Measurements from ENCODE around the gene ATXN2L.
"Not testable (repeated sequence)": the region's sequence is repeated elsewhere in the genome, so short reads cannot be mapped to it uniquely, and the experiment has no call there.

ATXN2L gene, protein sequence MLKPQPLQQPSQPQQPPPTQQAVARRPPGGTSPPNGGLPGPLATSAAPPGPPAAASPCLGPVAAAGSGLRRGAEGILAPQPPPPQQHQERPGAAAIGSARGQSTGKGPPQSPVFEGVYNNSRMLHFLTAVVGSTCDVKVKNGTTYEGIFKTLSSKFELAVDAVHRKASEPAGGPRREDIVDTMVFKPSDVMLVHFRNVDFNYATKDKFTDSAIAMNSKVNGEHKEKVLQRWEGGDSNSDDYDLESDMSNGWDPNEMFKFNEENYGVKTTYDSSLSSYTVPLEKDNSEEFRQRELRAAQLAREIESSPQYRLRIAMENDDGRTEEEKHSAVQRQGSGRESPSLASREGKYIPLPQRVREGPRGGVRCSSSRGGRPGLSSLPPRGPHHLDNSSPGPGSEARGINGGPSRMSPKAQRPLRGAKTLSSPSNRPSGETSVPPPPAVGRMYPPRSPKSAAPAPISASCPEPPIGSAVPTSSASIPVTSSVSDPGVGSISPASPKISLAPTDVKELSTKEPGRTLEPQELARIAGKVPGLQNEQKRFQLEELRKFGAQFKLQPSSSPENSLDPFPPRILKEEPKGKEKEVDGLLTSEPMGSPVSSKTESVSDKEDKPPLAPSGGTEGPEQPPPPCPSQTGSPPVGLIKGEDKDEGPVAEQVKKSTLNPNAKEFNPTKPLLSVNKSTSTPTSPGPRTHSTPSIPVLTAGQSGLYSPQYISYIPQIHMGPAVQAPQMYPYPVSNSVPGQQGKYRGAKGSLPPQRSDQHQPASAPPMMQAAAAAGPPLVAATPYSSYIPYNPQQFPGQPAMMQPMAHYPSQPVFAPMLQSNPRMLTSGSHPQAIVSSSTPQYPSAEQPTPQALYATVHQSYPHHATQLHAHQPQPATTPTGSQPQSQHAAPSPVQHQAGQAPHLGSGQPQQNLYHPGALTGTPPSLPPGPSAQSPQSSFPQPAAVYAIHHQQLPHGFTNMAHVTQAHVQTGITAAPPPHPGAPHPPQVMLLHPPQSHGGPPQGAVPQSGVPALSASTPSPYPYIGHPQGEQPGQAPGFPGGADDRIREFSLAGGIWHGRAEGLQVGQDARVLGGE

DNA sequence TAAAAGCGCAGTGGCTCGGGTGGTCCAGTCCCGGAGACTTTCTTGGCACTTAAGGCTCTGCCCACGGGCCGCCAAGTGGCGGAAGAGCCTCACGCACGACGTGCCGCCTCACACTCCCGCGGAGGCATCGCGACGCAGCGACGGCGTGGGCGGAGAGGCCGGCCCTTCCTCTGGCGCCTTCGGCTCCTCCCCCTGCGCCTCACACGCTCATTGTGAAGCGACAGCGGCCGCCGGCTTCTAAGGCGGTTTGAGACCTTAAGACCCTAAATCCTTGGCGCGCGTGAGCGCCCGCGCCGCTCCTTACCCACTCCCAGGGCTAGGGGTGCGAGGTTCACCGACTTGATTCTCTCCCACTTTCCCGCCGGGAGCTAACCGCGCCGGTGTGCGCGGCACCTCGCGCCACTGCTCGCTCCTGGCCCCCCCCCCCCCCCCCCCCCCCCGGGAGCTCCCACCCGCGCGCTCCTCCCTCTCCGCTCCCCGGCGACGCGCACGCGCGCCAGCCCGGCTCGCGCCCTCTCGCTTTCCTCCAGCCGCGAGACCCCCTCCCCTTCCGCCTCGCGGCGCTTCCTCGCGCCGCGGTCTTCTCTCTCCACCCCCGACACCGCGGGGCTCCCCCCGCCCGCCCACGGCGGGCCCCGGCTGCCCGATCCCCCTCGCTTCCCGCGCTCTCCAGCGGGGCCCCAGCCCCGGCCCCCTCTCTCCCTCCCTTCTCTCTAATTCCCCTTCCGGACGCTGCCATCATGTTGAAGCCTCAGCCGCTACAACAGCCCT, at the start of gene ATXN2L:
Gene ATXN2L (plus strand): TSS at position 480 of the 771 bp plus-strand sequence. CDS start 261 bp downstream, at position 741.
- DNase-seq (ENCODE audit: low read depth), result peak; percentile 95

- not testable (repeated sequence) for DNase-seq (ENCODE audit: low read depth)
These were observed 41.1 kb upstream of the ATXN2L start for GRCh38 chr16:28781697-28782096.

DNA sequence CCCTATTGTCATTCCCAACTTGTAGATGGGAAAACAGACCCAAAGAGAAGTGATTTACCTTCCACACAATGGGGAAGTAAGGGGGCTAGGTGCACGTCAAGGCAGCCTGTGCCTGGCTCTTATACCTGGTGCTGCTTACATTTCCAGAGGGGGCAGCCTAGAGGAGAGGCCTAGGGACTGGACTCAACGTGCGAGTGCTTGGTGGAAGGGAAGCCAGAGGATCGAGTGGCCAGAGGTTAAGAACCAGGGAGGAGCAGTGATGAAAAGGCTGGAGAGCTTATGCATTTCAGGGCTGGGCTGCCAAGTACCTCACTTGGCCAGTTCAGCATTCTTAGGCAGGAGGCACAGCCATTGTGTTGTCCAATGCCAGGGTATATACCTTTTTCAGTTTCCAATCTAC, 40.4 kb upstream of the ATXN2L start:
- DNase-seq (ENCODE audit: low read depth), result not testable (repeated sequence)

DNA sequence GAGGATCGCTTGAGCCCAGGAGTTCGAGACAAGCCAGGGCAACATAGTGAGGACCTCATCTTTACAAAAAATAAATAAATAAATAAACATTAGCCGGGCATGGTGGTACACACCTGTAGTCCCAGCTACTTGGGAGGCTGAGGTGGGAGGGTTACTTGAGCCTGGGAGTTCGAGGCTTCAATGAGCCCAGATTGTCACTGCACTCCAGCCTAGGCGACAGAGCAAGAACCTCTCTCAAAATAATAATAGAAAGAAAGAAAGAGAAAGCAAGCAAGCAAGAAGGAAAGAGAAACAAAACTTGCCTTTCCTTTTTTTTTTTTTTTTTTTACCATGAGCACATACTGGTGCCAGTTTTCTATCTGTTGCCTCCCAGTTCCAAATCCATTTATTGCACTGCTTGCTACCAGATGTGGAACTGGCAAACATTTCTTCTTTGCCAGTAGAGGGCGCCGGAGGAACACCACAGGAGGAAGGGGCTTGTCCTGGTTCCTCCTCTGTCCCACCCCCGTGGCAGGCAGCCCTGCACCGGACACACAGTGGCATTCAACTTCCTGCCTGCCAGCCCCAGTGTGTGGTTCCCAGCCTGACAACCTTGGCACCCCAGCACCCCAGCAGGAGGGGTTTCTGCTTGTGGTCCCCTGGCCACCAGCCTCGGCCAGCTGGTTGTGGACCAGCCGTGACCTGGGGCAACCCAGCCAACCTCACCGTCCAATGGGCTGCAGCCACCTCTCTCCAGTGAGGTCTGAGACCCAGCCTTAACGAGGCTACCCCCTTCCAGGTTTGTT, 20.4 kb upstream of the ATXN2L start:
- peak; percentile 68 for DNase-seq (ENCODE audit: low read depth)

DNA sequence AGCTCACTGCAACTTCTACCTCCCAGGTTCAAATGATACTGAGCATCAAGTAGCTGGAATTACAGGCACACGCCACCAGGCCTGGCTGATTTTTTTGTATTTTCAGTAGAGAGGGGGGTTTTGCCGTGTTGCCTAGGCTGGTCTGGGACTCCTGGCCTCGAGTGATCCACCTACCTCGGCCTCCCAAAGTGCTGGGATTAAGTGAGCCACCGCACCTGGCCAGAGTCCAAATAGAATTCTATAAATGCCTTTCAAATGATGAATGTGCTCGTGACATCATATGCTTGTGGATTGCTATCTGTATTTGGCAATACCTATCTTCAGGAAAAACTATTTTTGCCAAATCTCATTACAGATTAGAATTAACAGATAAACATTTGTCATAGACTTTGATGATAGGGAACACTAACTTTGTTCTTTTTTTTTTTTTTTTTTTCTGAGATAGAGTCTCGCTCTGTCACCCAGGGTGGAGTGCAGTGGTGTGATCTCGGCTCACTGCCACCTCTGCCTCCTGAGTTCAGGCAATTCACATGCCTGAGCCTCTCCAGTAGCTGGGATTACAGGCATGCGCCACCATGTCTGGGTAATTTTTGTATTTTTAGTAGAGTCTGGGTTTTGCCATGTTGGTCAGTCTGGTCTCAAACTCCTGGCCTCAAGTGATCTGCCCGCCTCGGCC, 15.2 kb upstream of the ATXN2L start:
- not testable (repeated sequence) for DNase-seq (ENCODE audit: low read depth)

GRCh38 chr16:28820016-28820415, 2.8 kb upstream of the ATXN2L start:
- no peak for DNase-seq (ENCODE audit: low read depth)

- DNase-seq (ENCODE audit: low read depth), result not testable (repeated sequence)
These were observed 2.3 kb upstream of the ATXN2L start for GRCh38 chr16:28820546-28820945.

DNA sequence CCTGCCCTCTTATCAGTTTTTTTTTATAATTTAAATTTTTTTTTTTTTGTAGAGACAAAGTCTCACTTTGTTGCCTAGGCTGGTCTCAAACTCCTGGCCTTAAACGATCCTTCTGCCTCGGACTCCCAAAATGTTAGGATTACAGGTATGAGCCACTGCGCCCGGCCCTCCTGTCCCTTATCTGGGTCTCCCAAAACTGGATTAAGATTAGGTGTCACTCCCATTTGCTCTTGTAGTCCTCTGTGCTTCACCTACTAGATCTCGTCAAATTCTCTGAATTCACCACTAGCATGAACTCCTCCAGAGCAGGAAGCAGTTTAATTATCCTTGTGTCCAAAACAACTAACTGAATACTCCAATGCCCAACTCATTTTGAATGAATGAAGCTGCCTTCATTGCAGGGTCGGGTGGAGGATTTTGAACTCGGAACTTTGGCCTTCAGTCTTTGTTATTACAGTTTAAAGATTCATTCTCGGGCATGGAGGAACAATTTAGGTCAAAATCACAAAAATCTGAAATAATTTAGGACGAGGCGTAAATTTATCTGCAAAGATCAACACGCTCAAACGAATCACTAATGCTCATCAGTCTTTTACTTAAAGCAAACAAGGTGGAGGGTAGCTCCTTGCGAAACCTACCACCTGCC, 802 bp upstream of the ATXN2L start:
- no peak for DNase-seq (ENCODE audit: low read depth)

- no peak for DNase-seq (ENCODE audit: low read depth)
These were observed 583 bp downstream of the ATXN2L start for GRCh38 chr16:28823291-28823872.

DNA sequence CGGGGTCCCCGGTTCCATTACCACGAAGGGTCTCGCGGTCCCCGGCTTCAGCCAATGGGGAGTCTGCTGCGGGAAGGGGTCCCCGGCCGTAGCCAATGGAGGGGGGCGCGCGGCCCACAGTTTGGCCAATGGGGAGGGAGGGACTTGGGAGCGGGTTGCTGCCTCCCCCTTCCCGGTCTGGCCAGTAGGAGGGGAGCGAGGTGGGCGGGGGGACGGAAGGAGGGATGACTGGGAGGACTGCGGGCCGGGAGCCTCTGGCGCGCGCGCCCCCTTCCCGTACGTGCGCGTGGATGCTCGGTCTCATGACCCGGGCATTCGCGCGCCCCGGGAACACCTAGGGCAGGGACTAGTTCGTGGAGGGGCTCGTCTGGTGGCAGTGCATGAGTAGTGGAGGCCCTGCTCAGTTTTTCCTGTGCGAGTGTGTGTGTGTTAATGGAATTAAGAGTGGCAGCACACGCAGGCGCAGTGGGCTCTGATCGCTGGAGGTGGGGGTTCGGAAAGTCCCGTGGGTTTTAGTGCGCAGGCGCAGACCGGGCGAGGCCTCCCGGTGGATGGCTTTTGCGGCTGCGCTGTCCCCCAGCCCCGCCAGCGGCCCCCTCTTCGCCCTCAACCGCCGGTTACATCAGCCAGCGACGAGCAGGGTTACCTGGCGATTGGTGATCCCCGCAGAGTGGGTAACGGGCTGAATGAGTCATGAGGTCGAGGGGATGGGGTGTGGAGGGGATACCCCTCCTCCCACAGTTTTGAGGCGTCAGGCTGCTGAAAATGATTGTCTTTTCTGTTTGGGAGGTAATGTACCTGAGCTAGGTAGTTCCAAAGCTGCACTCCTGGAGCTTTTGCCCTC, 1.3 kb downstream of the ATXN2L start:
- peak; percentile 96 for DNase-seq (ENCODE audit: low read depth)

- no peak for DNase-seq (ENCODE audit: low read depth)
These were observed 1.8 kb downstream of the ATXN2L start for GRCh38 chr16:28824717-28824973.

DNA sequence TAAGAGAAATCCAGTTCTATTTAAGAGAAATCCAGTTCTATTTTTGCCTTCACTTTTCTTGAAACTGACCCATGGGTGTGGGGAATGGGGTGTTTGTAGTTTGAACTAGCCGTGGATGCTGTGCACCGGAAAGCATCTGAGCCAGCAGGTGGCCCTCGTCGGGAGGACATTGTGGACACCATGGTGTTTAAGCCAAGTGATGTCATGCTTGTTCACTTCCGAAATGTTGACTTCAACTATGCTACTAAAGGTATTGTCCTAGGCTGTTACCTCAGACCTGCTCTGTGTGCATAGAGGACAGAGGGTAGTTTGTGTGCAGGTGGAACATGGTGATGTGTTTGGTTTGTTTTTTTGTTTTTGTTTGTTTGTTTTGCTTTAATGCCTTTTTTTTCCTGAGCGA, 3.3 kb downstream of the ATXN2L start:
- DNase-seq (ENCODE audit: low read depth), result no peak

- DNase-seq (ENCODE audit: low read depth), result no peak
These were observed 6.9 kb downstream of the ATXN2L start for GRCh38 chr16:28829747-28830146.

DNA sequence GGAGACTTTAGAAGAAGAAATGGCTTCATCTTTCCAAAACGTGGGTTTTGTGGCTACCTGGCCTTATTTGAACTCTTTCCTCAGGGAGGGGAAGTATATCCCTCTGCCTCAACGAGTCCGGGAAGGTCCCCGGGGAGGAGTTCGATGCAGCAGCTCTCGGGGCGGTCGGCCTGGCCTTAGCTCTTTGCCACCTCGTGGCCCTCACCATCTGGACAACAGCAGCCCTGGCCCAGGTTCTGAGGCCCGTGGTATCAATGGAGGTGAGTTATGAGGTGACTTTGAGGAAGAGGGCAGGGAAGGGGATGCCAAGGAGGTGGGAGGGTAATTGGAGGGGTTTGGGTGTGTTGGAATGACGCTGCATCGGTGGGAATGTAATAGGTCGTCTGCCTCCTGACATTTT, 7.7 kb downstream of the ATXN2L start:
- no peak for DNase-seq (ENCODE audit: low read depth)

DNA sequence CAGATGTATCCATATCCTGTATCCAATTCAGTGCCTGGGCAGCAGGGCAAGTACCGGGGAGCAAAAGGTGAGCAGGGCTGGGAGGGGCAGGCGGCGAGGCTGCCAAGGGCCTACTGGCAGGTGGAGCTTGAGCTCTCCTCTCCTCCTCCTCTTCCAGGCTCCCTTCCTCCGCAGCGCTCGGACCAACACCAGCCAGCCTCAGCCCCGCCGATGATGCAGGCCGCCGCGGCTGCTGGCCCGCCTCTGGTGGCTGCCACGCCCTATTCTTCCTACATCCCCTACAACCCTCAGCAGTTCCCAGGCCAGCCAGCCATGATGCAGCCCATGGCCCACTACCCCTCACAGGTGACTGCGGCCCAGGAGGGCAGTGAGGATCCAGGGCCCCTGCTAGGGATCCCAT, 11.6 kb downstream of the ATXN2L start:
- no peak for DNase-seq (ENCODE audit: low read depth)

- DNase-seq (ENCODE audit: low read depth), result no peak
These were observed 12.4 kb downstream of the ATXN2L start for GRCh38 chr16:28834873-28835863.

DNA sequence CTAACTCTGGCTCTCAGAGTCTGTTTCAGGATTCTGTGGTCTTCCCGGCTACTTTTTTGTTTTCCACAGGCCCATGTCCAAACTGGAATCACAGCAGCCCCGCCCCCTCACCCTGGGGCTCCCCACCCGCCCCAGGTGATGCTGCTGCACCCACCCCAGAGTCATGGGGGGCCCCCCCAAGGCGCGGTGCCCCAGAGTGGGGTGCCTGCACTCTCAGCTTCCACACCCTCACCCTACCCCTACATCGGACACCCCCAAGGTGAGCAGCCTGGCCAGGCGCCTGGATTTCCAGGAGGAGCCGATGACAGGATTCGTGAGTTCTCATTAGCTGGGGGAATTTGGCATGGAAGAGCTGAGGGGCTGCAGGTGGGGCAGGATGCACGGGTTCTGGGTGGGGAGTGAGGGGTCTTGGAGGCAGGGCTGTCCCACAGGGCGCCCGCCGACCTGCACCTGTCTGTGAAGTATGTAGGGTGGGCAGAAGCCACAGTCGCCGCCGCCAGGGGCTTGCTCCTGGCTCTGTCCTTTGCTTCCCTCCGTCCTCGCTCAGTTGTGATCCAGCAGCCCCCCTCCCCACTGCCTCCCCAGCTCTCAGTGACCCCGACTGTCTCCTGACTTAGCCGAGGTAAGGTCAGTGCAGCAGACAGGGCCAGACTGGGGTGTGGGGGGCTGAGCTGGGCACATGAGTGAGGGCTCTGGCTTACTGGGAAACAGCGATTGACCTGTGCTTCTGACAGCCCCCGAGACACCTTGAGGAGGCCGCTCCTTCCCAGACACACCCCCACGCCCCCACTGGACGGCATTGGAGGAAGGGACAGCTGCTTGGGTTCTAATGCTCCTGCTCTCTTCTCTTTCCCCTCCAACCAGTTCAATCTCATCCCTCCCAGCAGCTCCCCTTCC, 13.3 kb downstream of the ATXN2L start:
- DNase-seq (ENCODE audit: low read depth), result no peak
